GM12874 (cell line): ENCODE data around the gene AMELX.

Experiments used
- TF ChIP-seq, protein P1 (sequence below): IDR thresholded peaks from 2 replicates; pipeline ENCODE4 v1.5.1; 2011; ENCODE audit warnings: low read depth, mild to moderate bottlenecking, control low read depth, low read length, moderate library complexity; ENCODE audit not compliant: insufficient read depth

The AMELX gene

DNA sequence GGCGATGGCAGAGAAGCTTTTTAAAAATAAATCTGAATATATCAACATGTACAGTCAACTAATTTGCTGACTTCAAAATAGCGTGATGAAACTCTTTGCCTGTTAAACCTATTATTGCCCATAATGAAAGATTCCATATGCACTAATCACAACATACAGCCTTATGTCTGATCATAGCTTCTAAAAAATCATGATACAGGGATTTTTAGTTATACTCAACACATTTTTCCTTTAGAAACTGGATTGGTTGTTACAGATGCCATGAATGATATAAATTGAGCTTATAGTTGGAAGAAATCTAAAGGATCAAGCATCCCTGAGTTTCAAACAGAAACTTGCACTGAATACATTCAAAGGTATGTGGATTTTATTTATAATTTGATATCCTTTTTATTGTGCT is at the start of gene AMELX:
AMELX (plus strand) TSS at position 301 of the 400 bp plus-strand sequence. CDS start 1,376 bp downstream, outside the sequence.
- TF ChIP-seq, protein P1, sequence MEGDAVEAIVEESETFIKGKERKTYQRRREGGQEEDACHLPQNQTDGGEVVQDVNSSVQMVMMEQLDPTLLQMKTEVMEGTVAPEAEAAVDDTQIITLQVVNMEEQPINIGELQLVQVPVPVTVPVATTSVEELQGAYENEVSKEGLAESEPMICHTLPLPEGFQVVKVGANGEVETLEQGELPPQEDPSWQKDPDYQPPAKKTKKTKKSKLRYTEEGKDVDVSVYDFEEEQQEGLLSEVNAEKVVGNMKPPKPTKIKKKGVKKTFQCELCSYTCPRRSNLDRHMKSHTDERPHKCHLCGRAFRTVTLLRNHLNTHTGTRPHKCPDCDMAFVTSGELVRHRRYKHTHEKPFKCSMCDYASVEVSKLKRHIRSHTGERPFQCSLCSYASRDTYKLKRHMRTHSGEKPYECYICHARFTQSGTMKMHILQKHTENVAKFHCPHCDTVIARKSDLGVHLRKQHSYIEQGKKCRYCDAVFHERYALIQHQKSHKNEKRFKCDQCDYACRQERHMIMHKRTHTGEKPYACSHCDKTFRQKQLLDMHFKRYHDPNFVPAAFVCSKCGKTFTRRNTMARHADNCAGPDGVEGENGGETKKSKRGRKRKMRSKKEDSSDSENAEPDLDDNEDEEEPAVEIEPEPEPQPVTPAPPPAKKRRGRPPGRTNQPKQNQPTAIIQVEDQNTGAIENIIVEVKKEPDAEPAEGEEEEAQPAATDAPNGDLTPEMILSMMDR: no peak

DNA sequence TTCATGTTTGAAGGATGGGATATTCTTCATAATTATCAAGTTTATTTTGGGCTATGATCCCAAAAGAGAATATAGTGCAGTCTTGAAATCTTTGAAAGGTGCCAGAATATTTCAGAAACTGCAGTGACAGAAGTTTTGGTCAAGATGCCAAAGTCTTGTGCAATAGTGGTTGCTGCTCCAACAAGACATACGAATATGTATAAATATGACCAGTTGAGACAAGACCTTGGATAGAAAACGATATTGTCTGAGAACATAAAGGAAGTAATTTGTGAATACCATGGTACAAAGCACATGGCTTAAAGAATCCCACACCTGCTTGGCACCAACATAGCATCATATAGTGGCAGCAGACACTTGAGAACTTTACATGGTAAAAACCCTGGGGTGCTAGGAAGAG is 48.6 kb upstream of the AMELX start:
- TF ChIP-seq, protein P1: no peak

DNA sequence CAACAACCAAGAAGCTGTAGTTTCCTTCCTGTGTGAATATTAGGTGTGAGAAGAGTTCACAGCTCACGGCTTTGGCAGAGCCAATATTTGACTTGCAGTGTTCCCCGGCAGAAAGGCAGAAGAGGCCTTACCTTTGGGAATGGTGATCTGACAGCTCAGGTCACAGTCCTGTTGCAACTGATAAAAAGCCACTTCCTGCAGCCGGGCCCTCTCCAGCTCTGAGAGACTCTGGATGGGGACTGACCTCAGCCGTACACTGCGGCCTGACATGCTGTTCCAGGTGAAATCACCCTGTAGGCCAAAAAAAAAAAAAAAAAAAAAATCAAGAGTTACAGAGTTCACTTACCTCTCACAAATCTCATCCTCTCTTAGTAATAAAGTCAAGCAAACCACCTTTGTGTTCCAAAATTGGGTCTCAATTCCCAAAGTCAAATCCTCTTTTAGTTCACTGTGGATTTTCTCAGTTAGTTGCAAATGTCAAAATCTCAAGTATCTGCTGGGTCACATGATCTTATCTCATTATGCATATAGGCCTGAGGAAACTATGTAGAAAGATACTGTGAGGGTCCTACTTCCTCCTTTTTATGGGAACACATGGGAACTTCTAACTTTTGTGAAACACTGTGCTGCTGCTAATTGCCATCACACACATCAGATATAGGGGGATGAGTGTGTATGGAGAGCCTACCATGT is 38.6 kb upstream of the AMELX start:
- TF ChIP-seq, protein P1: no peak

DNA sequence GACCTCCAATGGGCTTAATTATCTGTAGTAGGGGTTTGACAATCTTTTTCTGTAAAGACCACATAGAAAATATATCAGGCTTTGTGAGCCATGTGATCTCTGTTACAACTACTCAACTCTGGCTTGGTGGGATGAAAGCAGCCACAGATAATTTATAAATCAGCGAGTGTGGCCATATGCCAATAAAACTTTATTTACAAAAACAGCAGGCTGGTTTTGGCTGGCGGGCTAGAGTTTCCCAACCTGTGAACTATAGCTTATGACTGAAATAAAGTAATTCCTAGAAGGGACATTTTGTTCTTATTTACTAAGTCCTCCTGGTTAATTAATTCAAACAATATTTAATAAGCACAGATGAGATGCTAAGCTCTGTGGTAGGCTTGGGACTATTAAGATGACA is 35.9 kb upstream of the AMELX start:
- TF ChIP-seq, protein P1: no peak

DNA sequence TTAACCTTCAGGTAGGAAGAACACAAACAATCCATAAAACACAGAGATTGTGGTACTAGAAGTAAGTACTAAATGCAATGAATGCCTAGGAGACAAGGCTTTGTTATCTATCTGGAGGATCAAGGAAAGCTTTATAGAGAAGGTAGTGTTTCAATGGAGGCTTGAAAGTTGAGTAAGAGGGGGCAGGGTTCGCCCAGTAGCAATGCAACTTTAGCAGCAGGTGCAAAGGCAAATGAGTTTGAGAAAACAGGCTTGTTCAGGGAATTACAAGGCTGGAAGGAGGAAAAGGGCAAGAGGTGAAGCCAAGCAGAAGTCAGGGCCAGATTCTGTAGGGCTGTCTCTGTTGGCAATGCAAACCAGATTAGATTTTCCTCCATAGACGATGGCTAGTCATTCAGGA is 35.5 kb upstream of the AMELX start:
- TF ChIP-seq, protein P1: no peak

DNA sequence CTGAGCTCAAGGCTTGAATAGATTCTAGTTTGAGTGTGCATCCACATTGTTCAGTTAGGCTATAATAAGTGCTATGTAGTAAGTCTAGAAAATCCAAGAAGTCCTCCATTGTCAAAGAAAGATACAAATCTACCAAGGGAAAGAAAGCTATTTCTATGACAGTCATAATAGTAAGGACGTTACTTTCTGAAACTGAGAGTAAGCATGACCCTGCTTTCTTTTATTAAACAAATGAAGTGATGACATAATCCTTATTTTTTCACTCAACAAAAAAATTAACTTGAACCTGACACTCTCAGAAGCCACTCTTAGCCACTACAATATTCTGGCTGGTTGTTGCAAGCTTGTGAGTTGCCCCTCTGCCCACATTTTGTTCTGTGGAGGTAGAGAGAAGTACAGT is 33.8 kb upstream of the AMELX start:
- TF ChIP-seq, protein P1: no peak

DNA sequence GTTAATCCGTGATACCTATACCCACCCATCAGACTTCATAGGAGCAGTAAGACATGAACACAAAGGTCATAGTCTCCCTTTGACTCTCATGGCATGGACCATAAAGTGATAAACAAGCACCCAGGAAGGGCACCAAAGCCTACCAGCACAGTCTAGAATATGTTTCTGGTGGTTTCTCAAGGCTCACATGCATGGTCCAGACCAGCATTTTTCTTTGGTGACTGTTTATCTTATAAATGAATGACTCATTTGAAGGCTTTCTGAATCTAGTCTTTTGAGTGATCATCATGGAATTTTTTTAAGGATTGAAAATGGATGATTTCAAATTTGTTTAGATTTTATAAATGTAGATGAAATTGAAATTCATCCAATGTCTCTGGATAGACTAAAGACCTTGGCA is 32.0 kb upstream of the AMELX start:
- TF ChIP-seq, protein P1: no peak
